Stimulated activated CD8-positive, alpha-beta memory T cell treated with anti-CD3 and anti-CD28 coated beads, Interleukin-7, amount 100 ng/mL, for 1 hour (primary cell): ENCODE measurements around the gene ZNF22.
A peak's percentile ranks its signal among the peaks of the same experiment; 100 is the strongest.

ENCODE experiments used
- DNase-seq, 2 donors: peaks; one replicate each; pipeline ENCODE4 v3.0.0-alpha.2; 2020; ENCODE audit warnings: low read depth in 2 of 2

The ZNF22 gene

GRCh38 chr10:44965104-44965503, 35.6 kb upstream of the ZNF22 start:
- no peak for DNase-seq

- DNase-seq, result no peak
Measured at GRCh38 chr10:44965651-44966097, 35.0 kb upstream of the ZNF22 start.

- no peak for DNase-seq
Measured at GRCh38 chr10:44966129-44966815, 34.5 kb upstream of the ZNF22 start.

- DNase-seq, result no peak
Measured at GRCh38 chr10:44966816-44967509, 33.8 kb upstream of the ZNF22 start.

- DNase-seq, result no peak
Measured at GRCh38 chr10:44967616-44968015, 33.1 kb upstream of the ZNF22 start.

GRCh38 chr10:44968091-44968490, 32.6 kb upstream of the ZNF22 start:
- no peak for DNase-seq

GRCh38 chr10:44968500-44969400, 32.0 kb upstream of the ZNF22 start:
- DNase-seq, result no peak

- no peak for DNase-seq
Measured at GRCh38 chr10:44969854-44970253, 30.9 kb upstream of the ZNF22 start.

- no peak for DNase-seq
Measured at GRCh38 chr10:44970812-44971395, 29.8 kb upstream of the ZNF22 start.

- DNase-seq, result no peak
Measured at GRCh38 chr10:44971434-44971833, 29.3 kb upstream of the ZNF22 start.

- DNase-seq, result no peak
Measured at GRCh38 chr10:44971935-44972757, 28.6 kb upstream of the ZNF22 start.

GRCh38 chr10:44972874-44973306, 27.8 kb upstream of the ZNF22 start:
- no peak for DNase-seq

GRCh38 chr10:44973323-44974081, 27.2 kb upstream of the ZNF22 start:
- no peak for DNase-seq

- no peak for DNase-seq
Measured at GRCh38 chr10:44974082-44974627, 26.6 kb upstream of the ZNF22 start.

- DNase-seq, result peak; percentile 38 to 40
Measured at GRCh38 chr10:44974628-44975430, 25.9 kb upstream of the ZNF22 start.

- DNase-seq, result no peak
Measured at GRCh38 chr10:44975431-44976331, 25.0 kb upstream of the ZNF22 start.

- DNase-seq, result no peak
Measured at GRCh38 chr10:44976352-44977198, 24.1 kb upstream of the ZNF22 start.
